GM23248 (cell line): ENCODE results near the gene SGMS1.

Experiments used
- EZH2 ChIP-seq: fragments of 200-600 bp; sonication (generic); IDR thresholded peaks from 2 replicates; pipeline ENCODE4 v1.6.1; 2018; ENCODE audit warnings: antibody characterized with exemption, mild to moderate bottlenecking; ENCODE audit not compliant: insufficient read depth, poor library complexity, severe bottlenecking
- EZH2phosphoT487 ChIP-seq: fragments of 200-600 bp; sonication (generic); IDR thresholded peaks from 2 replicates; pipeline ENCODE4 v1.6.1; 2018; ENCODE audit warnings: antibody characterized with exemption, moderate library complexity, mild to moderate bottlenecking, low read depth; ENCODE audit not compliant: insufficient read depth

GRCh38 chr10:50651808-50652207 lies 28.1 kb upstream of the SGMS1 start:
- TF ChIP-seq EZH2 (no peak), EZH2phosphoT487 (no peak)
